HepG2 (cell line): ENCODE results near the gene ENTREP3. TPM values are rescaled to one million over a fixed set of nuclear protein-coding genes. Genes with fewer than 3 reads are reported as not detected.

Experiments
- AGO1 ChIP-seq: fragments of 200-400 bp; formaldehyde crosslinking; IDR thresholded peaks from 2 replicates; pipeline ENCODE4 v1.6.1; 2017; ENCODE audit warnings: mild to moderate bottlenecking, low read depth, low read length, moderate library complexity; ENCODE audit not compliant: poor library complexity, severe bottlenecking
- ETV5 ChIP-seq: IDR thresholded peaks from 2 replicates; pipeline ENCODE4 v1.6.1; 2018; ENCODE audit warnings: missing biosample characterization, missing genetic modification reagents, inconsistent platforms, borderline replicate concordance
- FOXO1 ChIP-seq: sonication (generic); formaldehyde crosslinking; IDR thresholded peaks from 2 replicates; pipeline ENCODE4 v1.4.0; 2020; ENCODE audit warnings: missing genetic modification reagents
- HHEX ChIP-seq: IDR thresholded peaks from 2 replicates; pipeline ENCODE4 v1.6.1; 2016; ENCODE audit warnings: control low read depth
- HNF4A ChIP-seq: sonication (generic); formaldehyde crosslinking; IDR thresholded peaks from 2 replicates; pipeline ENCODE4 v1.4.0; 2020; ENCODE audit warnings: missing genetic modification reagents
- KAT7 ChIP-seq: IDR thresholded peaks from 2 replicates; pipeline ENCODE4 v1.6.1; 2018; ENCODE audit warnings: borderline replicate concordance, missing compliant biosample characterization
- POLR2A ChIP-seq, 2 experiments: IDR thresholded peaks; 2 replicates each; pipeline ENCODE4 v1.6.1; 2011; ENCODE audit warnings: low read depth in 2 of 2, low read length in 2 of 2, mild to moderate bottlenecking in 1 of 2, moderate library complexity in 1 of 2; ENCODE audit not compliant: insufficient read depth in 1 of 2
- RFXANK ChIP-seq: IDR thresholded peaks from 2 replicates; pipeline ENCODE4 v1.6.1; 2016
- ZBTB38 ChIP-seq: sonication (generic); formaldehyde crosslinking; IDR thresholded peaks from 2 replicates; pipeline ENCODE4 v1.5.1; 2020; ENCODE audit warnings: mild to moderate bottlenecking, missing genetic modification reagents
- ZEB1 ChIP-seq: IDR thresholded peaks from 2 replicates; pipeline ENCODE4 v1.6.1; 2012; ENCODE audit warnings: mild to moderate bottlenecking, low read depth, inconsistent platforms; ENCODE audit not compliant: insufficient replicate concordance
- ZKSCAN1 ChIP-seq: fragments of 150-350 bp; IDR thresholded peaks from 2 replicates; pipeline ENCODE4 v1.6.1; 2014; ENCODE audit warnings: low read length
- ZNF124 ChIP-seq: sonication (generic); formaldehyde crosslinking; IDR thresholded peaks from 2 replicates; pipeline ENCODE4 v1.4.0; 2020; ENCODE audit warnings: missing genetic modification reagents
- ZNF3 ChIP-seq: IDR thresholded peaks from 2 replicates; pipeline ENCODE4 v1.7.0; 2017; ENCODE audit warnings: inconsistent platforms
- ZNF331 ChIP-seq: sonication (generic); formaldehyde crosslinking; IDR thresholded peaks from 2 replicates; pipeline ENCODE4 v1.4.0; 2020; ENCODE audit warnings: missing genetic modification reagents
- ZNF337 ChIP-seq: sonication (generic); formaldehyde crosslinking; IDR thresholded peaks from 2 replicates; pipeline ENCODE4 v1.5.1; 2020; ENCODE audit warnings: missing genetic modification reagents, low read depth, mild to moderate bottlenecking, borderline replicate concordance
- ZNF572 ChIP-seq: sonication (generic); formaldehyde crosslinking; IDR thresholded peaks from 2 replicates; pipeline ENCODE4 v1.5.1; 2020; ENCODE audit warnings: mild to moderate bottlenecking, missing genetic modification reagents
- polyA plus RNA-seq, 8 experiments: library from polyadenylated mRNA; depleted of rRNA in 3 of 8; stranded (reverse) in 7 of 8; unstranded in 1 of 8; fragments of >200 nt; fragmentation: Illumina TruSeq in 4 of 8; extraction: Trizol in 4 of 8; gene quantifications; 2 replicates each; pipeline versions ENCODE4 v1.2.1 to v1.2.3, GENCODE V29; 2011 to 2016; ENCODE audit warnings: low read depth in 4 of 8, missing spikeins in 1 of 8, mixed read lengths in 1 of 8; ENCODE audit not compliant: insufficient read depth in 1 of 8
- total RNA-seq, 5 experiments: library from RNA; depleted of rRNA; stranded (reverse); fragments of >200 nt; fragmentation: Illumina TruSeq; extraction: Trizol; gene quantifications; 2 replicates each; pipeline ENCODE4 v1.2.3, GENCODE V29; 2016; ENCODE audit warnings: low read depth in 1 of 5
- TF ChIP-seq, protein P1 (sequence below): IDR thresholded peaks from 2 replicates; pipeline ENCODE4 v1.4.0; 2020; ENCODE audit warnings: mild to moderate bottlenecking, missing genetic modification reagents
- TF ChIP-seq, protein P2 (sequence below): sonication (generic); formaldehyde crosslinking; IDR thresholded peaks from 2 replicates; pipeline ENCODE4 v1.5.1; 2020; ENCODE audit warnings: mild to moderate bottlenecking, missing genetic modification reagents
- TF ChIP-seq, protein P3 (sequence below): sonication (generic); formaldehyde crosslinking; IDR thresholded peaks from 2 replicates; pipeline ENCODE4 v1.4.0; 2020; ENCODE audit warnings: mild to moderate bottlenecking, missing genetic modification reagents

Gene ENTREP3
- total and polyA plus RNA-seq, 2 of the 13 experiments (the other 11 are each of a cell fraction or from before 2014, with no cell fraction given), result 4.1 to 9.9 TPM

DNA sequence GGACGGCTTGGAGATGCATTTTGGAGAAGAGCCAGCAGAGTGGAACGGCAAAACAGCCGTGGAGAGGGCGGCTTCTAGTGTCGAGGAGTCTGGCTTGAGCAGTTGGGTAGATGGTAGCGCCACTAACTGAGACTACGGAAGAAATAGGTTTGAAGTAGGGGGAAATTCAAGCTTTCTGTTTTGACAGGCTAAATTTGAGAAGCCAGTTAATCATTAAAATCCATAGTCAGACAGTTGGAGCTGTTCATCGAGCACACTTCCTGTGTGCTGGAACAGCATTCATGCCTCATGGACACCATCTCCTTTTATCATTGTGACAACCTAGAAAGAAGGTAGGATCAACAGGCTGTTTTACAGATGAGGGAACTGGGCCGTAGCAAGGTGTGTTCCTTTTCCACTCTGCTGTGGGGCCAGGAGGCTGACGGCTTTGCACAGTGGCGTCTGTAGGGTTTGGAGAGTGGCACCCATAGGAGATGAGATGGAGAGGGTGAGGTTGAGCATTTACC lies 49.3 kb upstream of the ENTREP3 start (continued):
- TF ChIP-seq, protein P1, sequence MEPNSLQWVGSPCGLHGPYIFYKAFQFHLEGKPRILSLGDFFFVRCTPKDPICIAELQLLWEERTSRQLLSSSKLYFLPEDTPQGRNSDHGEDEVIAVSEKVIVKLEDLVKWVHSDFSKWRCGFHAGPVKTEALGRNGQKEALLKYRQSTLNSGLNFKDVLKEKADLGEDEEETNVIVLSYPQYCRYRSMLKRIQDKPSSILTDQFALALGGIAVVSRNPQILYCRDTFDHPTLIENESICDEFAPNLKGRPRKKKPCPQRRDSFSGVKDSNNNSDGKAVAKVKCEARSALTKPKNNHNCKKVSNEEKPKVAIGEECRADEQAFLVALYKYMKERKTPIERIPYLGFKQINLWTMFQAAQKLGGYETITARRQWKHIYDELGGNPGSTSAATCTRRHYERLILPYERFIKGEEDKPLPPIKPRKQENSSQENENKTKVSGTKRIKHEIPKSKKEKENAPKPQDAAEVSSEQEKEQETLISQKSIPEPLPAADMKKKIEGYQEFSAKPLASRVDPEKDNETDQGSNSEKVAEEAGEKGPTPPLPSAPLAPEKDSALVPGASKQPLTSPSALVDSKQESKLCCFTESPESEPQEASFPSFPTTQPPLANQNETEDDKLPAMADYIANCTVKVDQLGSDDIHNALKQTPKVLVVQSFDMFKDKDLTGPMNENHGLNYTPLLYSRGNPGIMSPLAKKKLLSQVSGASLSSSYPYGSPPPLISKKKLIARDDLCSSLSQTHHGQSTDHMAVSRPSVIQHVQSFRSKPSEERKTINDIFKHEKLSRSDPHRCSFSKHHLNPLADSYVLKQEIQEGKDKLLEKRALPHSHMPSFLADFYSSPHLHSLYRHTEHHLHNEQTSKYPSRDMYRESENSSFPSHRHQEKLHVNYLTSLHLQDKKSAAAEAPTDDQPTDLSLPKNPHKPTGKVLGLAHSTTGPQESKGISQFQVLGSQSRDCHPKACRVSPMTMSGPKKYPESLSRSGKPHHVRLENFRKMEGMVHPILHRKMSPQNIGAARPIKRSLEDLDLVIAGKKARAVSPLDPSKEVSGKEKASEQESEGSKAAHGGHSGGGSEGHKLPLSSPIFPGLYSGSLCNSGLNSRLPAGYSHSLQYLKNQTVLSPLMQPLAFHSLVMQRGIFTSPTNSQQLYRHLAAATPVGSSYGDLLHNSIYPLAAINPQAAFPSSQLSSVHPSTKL (CRISPR knock-in tag), result no peak; the same call in 1 of the 2 replicates
- TF ChIP-seq KAT7 (CRISPR knock-in tag), result no peak; the same call in 1 of the 2 replicates
- no peak for TF ChIP-seq HNF4A (CRISPR knock-in tag)
- TF ChIP-seq, protein P2, sequence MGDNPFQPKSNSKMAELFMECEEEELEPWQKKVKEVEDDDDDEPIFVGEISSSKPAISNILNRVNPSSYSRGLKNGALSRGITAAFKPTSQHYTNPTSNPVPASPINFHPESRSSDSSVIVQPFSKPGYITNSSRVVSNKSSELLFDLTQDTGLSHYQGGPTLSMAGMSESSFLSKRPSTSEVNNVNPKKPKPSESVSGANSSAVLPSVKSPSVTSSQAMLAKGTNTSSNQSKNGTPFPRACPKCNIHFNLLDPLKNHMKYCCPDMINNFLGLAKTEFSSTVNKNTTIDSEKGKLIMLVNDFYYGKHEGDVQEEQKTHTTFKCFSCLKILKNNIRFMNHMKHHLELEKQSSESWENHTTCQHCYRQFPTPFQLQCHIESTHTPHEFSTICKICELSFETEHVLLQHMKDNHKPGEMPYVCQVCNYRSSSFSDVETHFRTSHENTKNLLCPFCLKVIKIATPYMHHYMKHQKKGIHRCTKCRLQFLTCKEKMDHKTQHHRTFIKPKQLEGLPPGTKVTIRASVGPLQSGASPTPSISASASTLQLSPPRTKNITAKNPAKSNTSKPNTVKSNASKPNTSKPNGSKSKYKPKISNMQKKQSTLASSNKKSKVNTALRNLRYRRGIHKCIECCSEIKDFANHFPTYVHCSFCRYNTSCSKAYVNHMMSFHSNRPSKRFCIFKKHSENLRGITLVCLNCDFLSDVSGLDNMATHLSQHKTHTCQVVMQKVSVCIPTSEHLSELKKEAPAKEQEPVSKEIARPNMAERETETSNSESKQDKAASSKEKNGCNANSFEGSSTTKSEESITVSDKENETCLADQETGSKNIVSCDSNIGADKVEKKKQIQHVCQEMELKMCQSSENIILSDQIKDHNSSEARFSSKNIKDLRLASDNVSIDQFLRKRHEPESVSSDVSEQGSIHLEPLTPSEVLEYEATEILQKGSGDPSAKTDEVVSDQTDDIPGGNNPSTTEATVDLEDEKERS, result 0 out of 2 replicates have a peak, but pooled peaks have one; percentile 3
- TF ChIP-seq ETV5 (CRISPR knock-in tag), result peak; percentile 77; the same call in 1 of the 2 replicates
- TF ChIP-seq ZNF331 (CRISPR knock-in tag), result peak; percentile 11; the same call in 1 of the 2 replicates
- TF ChIP-seq, protein P3, sequence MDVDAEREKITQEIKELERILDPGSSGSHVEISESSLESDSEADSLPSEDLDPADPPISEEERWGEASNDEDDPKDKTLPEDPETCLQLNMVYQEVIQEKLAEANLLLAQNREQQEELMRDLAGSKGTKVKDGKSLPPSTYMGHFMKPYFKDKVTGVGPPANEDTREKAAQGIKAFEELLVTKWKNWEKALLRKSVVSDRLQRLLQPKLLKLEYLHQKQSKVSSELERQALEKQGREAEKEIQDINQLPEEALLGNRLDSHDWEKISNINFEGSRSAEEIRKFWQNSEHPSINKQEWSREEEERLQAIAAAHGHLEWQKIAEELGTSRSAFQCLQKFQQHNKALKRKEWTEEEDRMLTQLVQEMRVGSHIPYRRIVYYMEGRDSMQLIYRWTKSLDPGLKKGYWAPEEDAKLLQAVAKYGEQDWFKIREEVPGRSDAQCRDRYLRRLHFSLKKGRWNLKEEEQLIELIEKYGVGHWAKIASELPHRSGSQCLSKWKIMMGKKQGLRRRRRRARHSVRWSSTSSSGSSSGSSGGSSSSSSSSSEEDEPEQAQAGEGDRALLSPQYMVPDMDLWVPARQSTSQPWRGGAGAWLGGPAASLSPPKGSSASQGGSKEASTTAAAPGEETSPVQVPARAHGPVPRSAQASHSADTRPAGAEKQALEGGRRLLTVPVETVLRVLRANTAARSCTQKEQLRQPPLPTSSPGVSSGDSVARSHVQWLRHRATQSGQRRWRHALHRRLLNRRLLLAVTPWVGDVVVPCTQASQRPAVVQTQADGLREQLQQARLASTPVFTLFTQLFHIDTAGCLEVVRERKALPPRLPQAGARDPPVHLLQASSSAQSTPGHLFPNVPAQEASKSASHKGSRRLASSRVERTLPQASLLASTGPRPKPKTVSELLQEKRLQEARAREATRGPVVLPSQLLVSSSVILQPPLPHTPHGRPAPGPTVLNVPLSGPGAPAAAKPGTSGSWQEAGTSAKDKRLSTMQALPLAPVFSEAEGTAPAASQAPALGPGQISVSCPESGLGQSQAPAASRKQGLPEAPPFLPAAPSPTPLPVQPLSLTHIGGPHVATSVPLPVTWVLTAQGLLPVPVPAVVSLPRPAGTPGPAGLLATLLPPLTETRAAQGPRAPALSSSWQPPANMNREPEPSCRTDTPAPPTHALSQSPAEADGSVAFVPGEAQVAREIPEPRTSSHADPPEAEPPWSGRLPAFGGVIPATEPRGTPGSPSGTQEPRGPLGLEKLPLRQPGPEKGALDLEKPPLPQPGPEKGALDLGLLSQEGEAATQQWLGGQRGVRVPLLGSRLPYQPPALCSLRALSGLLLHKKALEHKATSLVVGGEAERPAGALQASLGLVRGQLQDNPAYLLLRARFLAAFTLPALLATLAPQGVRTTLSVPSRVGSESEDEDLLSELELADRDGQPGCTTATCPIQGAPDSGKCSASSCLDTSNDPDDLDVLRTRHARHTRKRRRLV, result 0 out of 2 replicates have a peak, but pooled peaks have one; percentile 31
- no peak for TF ChIP-seq FOXO1 (CRISPR knock-in tag)
- TF ChIP-seq ZNF572 (CRISPR knock-in tag), result no peak
- 0 out of 2 replicates have a peak, but pooled peaks have one; percentile 20 for TF ChIP-seq ZBTB38 (CRISPR knock-in tag)
- TF ChIP-seq ZNF124 (CRISPR knock-in tag), result peak; percentile 51; the same call in 1 of the 2 replicates
- TF ChIP-seq RFXANK (CRISPR knock-in tag), result no peak
- TF ChIP-seq ZEB1, result no peak
- TF ChIP-seq AGO1, result no peak
- no peak for TF ChIP-seq HHEX (CRISPR knock-in tag)
- TF ChIP-seq ZNF3 (CRISPR knock-in tag), result peak; percentile 72; the same call in 1 of the 2 replicates
- 0 out of 2 replicates have a peak, but pooled peaks have one; percentile 19 for TF ChIP-seq ZKSCAN1
- TF ChIP-seq POLR2A (IDR thresholded peaks at IDR 0.05; ENCODE audit: insufficient read depth in 1 of 2, low read depth in 2 of 2, low read length in 2 of 2), result peak in 1 of 2 experiments; percentile 79; a peak in 2 of 4 replicates
- TF ChIP-seq ZNF337 (CRISPR knock-in tag), result peak; percentile 60; the same call in 1 of the 2 replicates
